Sigmoid colon (tissue), 4 donors: ENCODE measurements around the gene LIMS1.

Experiments
- CTCF ChIP-seq, 4 experiments: fragments of 450-650 bp in 3 of 4; fragments of 200-600 bp in 1 of 4; IDR thresholded peaks; one replicate each; pipeline ENCODE4 v1.5.1; 2016 to 2019; ENCODE audit warnings: antibody characterized with exemption in 4 of 4, mild to moderate bottlenecking in 3 of 4, moderate library complexity in 2 of 4
- EP300 ChIP-seq, 4 donors: sonication (generic); formaldehyde crosslinking; IDR thresholded peaks; one replicate each; pipeline ENCODE4 v1.6.1; 2017; ENCODE audit warnings: antibody characterized with exemption in 4 of 4
- POLR2A ChIP-seq, 2 donors: fragments of 450-650 bp; IDR thresholded peaks; one replicate each; pipeline ENCODE4 v1.6.1; 2016; ENCODE audit warnings: antibody characterized with exemption in 2 of 2, mild to moderate bottlenecking in 2 of 2, moderate library complexity in 2 of 2
- POLR2AphosphoS5 ChIP-seq, 4 donors: sonication (generic); formaldehyde crosslinking; IDR thresholded peaks; one replicate each; pipeline ENCODE4 v1.6.1; 2017; ENCODE audit warnings: antibody characterized with exemption in 4 of 4

- TF ChIP-seq CTCF (IDR thresholded peaks at IDR 0.05) (no peak), EP300 (IDR thresholded peaks at IDR 0.05) (no peak), POLR2AphosphoS5 (IDR thresholded peaks at IDR 0.05) (peak in 2 of 4 donors; percentile 14 to 41), POLR2A (IDR thresholded peaks at IDR 0.05) (no peak)
These were observed 60.1 kb downstream of the LIMS1 start for GRCh38 chr2:108594132-108594981.
